Right atrium auricular region (tissue), 2 donors: ENCODE results near the gene SLC2A5. TPM values are rescaled to one million over a fixed set of nuclear protein-coding genes. Genes with fewer than 3 reads are reported as not detected.

Experiments used
- DNase-seq: peaks from one replicate; pipeline ENCODE4 v3.0.0-alpha.2; 2019; ENCODE audit warnings: low spot score
- H3K27ac ChIP-seq, 2 donors: fragments of 200-600 bp; sonication (generic); 1 replicate in 1 of 2; 2 replicates in 1 of 2; pipeline ENCODE4 v1.5.1; 2016 to 2019
- H3K27me3 ChIP-seq, 2 donors: fragments of 200-600 bp; sonication (generic); one replicate each; pipeline versions ENCODE4 v1.5.1 to v1.6.0; 2017 to 2019
- H3K36me3 ChIP-seq: fragments of 200-600 bp; sonication (generic); one replicate; pipeline ENCODE4 v1.5.1; 2016
- H3K4me1 ChIP-seq, 2 donors: fragments of 200-600 bp; sonication (generic); one replicate each; pipeline versions ENCODE4 v1.5.1 to v1.6.0; 2017 to 2019
- H3K4me3 ChIP-seq, 2 donors: fragments of 200-600 bp; sonication (generic); 1 replicate in 1 of 2; 2 replicates in 1 of 2; pipeline ENCODE4 v1.5.1; 2017 to 2019; ENCODE audit warnings: mild to moderate bottlenecking in 1 of 2, moderate library complexity in 1 of 2
- H3K9me3 ChIP-seq, 2 donors: fragments of 200-600 bp; sonication (generic); one replicate each; pipeline ENCODE4 v1.5.1; 2019
- CTCF ChIP-seq, 2 donors: fragments of 200-600 bp; sonication (generic); IDR thresholded peaks; one replicate each; pipeline ENCODE4 v1.5.1; 2019; ENCODE audit warnings: antibody characterized with exemption in 2 of 2
- total RNA-seq, 2 donors: library from RNA; depleted of rRNA; stranded (reverse); fragments of >200 nt; gene quantifications; one replicate each; pipeline ENCODE4 v1.1.0, GENCODE V29; 2016

Gene SLC2A5
- total RNA-seq, 2 donors from 2014 or later, result 0.26 to 0.94 TPM

GRCh38 chr1:9047019-9047418 lies 22.4 kb downstream of the SLC2A5 start:
- Histone ChIP-seq H3K9me3 (no peaks in the 10 kb centered on the region), H3K4me3 (no peak overlapping the region), H3K36me3 (no peaks in the 10 kb centered on the region)

GRCh38 chr1:9045861-9046510 lies 23.4 kb downstream of the SLC2A5 start:
- no peak for TF ChIP-seq CTCF (IDR thresholded peaks at IDR 0.05)
- H3K9me3 ChIP-seq, result no peaks in the 10 kb centered on the region
- H3K4me1 ChIP-seq, result no peaks in the 10 kb centered on the region
- H3K27ac ChIP-seq, result no peak overlapping the region
- H3K27me3 ChIP-seq, result no peaks in the 10 kb centered on the region
- H3K36me3 ChIP-seq, result no peaks in the 10 kb centered on the region
- DNase-seq, result no peak
- H3K4me3 ChIP-seq, result no peak overlapping the region

More at GRCh38 chr1:9047019-9047418, 22.4 kb downstream of the SLC2A5 start:
- no peak for TF ChIP-seq CTCF (IDR thresholded peaks at IDR 0.05)
- H3K4me1 ChIP-seq, result no peaks in the 10 kb centered on the region
- no peaks in the 10 kb centered on the region for H3K27me3 ChIP-seq
- DNase-seq, result no peak
- H3K27ac ChIP-seq, result no peak overlapping the region

DNA sequence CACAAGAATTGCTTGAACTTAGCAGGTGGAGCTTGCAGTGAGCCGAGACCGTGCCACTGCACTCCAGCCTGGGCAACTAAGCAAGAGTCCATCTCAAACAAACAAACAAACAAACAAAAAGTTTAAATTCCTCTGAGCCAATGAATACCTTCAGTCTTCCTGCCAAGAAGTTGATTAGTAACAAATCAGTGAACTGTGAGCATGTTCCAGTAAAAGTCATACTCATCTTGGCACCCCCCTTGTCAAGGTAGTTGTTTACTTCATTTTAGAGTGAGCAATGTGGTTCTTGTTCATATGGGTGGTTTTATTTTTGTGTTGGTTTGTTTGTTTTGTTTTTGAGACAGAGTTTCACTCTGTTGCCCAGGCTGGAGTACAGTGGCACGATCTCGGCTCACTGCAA lies 25.2 kb downstream of the SLC2A5 start:
- no peak for TF ChIP-seq CTCF (IDR thresholded peaks at IDR 0.05)
- Histone ChIP-seq H3K4me1 (no peaks in the 10 kb centered on the region), H3K27ac (no peak overlapping the region), H3K9me3 (no peaks in the 10 kb centered on the region), H3K36me3 (no peaks in the 10 kb centered on the region), H3K27me3 (no peaks in the 10 kb centered on the region), H3K4me3 (no peak overlapping the region)
- DNase-seq, result no peak

GRCh38 chr1:9042272-9042671 lies 27.2 kb downstream of the SLC2A5 start:
- no peaks in the 10 kb centered on the region for H3K27me3 ChIP-seq
- TF ChIP-seq CTCF (IDR thresholded peaks at IDR 0.05), result no peak

GRCh38 chr1:9041116-9041779 lies 28.2 kb downstream of the SLC2A5 start:
- no peaks in the 10 kb centered on the region for H3K4me1 ChIP-seq
- H3K27ac ChIP-seq, result no peak overlapping the region
- H3K27me3 ChIP-seq, result no peaks in the 10 kb centered on the region
- no peak for TF ChIP-seq CTCF (IDR thresholded peaks at IDR 0.05)
- H3K9me3 ChIP-seq, result no peaks in the 10 kb centered on the region
- no peak for DNase-seq
- no peaks in the 10 kb centered on the region for H3K36me3 ChIP-seq
- no peak overlapping the region for H3K4me3 ChIP-seq

More at GRCh38 chr1:9042272-9042671, 27.2 kb downstream of the SLC2A5 start:
- Histone ChIP-seq H3K4me1 (no peaks in the 10 kb centered on the region), H3K9me3 (no peaks in the 10 kb centered on the region), H3K27ac (no peak overlapping the region), H3K36me3 (no peaks in the 10 kb centered on the region), H3K4me3 (no peak overlapping the region)
- no peak for DNase-seq
